Smooth muscle cell (in vitro differentiated cells): ENCODE data around the gene CYB5R4. TPM values are rescaled to one million over a fixed set of nuclear protein-coding genes. Genes with fewer than 3 reads are reported as not detected.

Experiments used
- DNase-seq: peaks from one replicate; lab custom pipeline; 2025; ENCODE audit not compliant: unreplicated experiment; lab: John Stamatoyannopoulos, UW
- H2AFZ ChIP-seq: fragments of 200-600 bp; sonication (generic); 2 replicates; pipeline ENCODE4 v1.6.0; 2016; ENCODE audit warnings: antibody characterized with exemption, low read depth, mild to moderate bottlenecking
- H3F3A ChIP-seq: fragments of 200-600 bp; sonication (generic); 2 replicates; pipeline ENCODE4 v1.6.0; 2017; ENCODE audit warnings: antibody characterized with exemption, low read depth
- H3K27ac ChIP-seq: fragments of 200-600 bp; sonication (generic); 2 replicates; pipeline ENCODE4 v1.5.1; 2016; ENCODE audit warnings: low read depth, mild to moderate bottlenecking
- H3K27me3 ChIP-seq: fragments of 200-600 bp; sonication (generic); 2 replicates; pipeline ENCODE4 v1.6.1; 2016; ENCODE audit warnings: low read depth, mild to moderate bottlenecking
- H3K36me3 ChIP-seq: fragments of 200-600 bp; sonication (generic); 2 replicates; pipeline ENCODE4 v1.5.1; 2016; ENCODE audit warnings: low read depth
- H3K4me1 ChIP-seq: fragments of 200-600 bp; sonication (generic); 2 replicates; pipeline ENCODE4 v1.5.1; 2016; ENCODE audit warnings: low read depth
- H3K4me2 ChIP-seq: fragments of 200-600 bp; sonication (generic); 2 replicates; pipeline ENCODE4 v1.6.0; 2016; ENCODE audit warnings: mild to moderate bottlenecking
- H3K4me3 ChIP-seq: fragments of 200-600 bp; sonication (generic); 2 replicates; pipeline ENCODE4 v1.5.1; 2016; ENCODE audit warnings: mild to moderate bottlenecking
- H3K79me2 ChIP-seq: fragments of 200-600 bp; sonication (generic); 2 replicates; pipeline ENCODE4 v1.6.0; 2016; ENCODE audit warnings: low read depth, mild to moderate bottlenecking
- H3K9ac ChIP-seq: fragments of 200-600 bp; sonication (generic); 2 replicates; pipeline ENCODE4 v1.6.0; 2016; ENCODE audit warnings: low read depth
- H3K9me3 ChIP-seq: fragments of 200-600 bp; sonication (generic); replicated peaks from 2 replicates; pipeline ENCODE4 v1.5.1; 2016; ENCODE audit warnings: low read depth
- H4K20me1 ChIP-seq: fragments of 200-600 bp; sonication (generic); 2 replicates; pipeline ENCODE4 v1.6.0; 2016; ENCODE audit warnings: low read depth
- CTCF ChIP-seq: fragments of 200-600 bp; sonication (generic); IDR thresholded peaks from 2 replicates; pipeline ENCODE4 v1.5.1; 2017; ENCODE audit warnings: borderline replicate concordance, mild to moderate bottlenecking, antibody characterized with exemption; ENCODE audit not compliant: insufficient read depth, poor library complexity, severe bottlenecking
- WGBS: methylation state at CpG from one replicate; pipeline ENCODE4 v1.1.7; 2016; ENCODE audit warnings: low lambda C conversion rate; 5-methylcytosine and 5-hydroxymethylcytosine counted together
- polyA plus RNA-seq: library from polyadenylated mRNA; unstranded; fragments of >200 nt; fragmentation: Nextera tagmentation; extraction: Ambion mirVana; gene quantifications from 2 replicates; pipeline ENCODE4 v1.2.1, GENCODE V29; 2016
- total RNA-seq: library from RNA; depleted of rRNA; stranded (reverse); fragments of >200 nt; gene quantifications from 2 replicates; pipeline ENCODE4 v1.2.3, GENCODE V29; 2014

The CYB5R4 gene
- total and polyA plus RNA-seq, 2 experiments from 2014 or later: 5.8 to 9.5 TPM

GRCh38 chr6:83879746-83880145 is 20.3 kb downstream of the CYB5R4 start:
- H3F3A ChIP-seq: no peaks in the 10 kb centered on the region
- H3K79me2 ChIP-seq: peaks cover 25% of the 10 kb centered on the region
- H3K27me3 ChIP-seq: no peaks in the 10 kb centered on the region
- peaks cover 32% of the 10 kb centered on the region for H4K20me1 ChIP-seq
- 90% methylated on average over 4 of the region's 4 CpGs for WGBS
- no peaks in the 10 kb centered on the region for H3K4me1 ChIP-seq
- no peak overlapping the region for H3K4me3 ChIP-seq
- H3K27ac ChIP-seq: no peak overlapping the region
- H3K4me2 ChIP-seq: no peak overlapping the region
- no peak overlapping the region for H3K9ac ChIP-seq
- H3K36me3 ChIP-seq: no peaks in the 10 kb centered on the region
- no peak for DNase-seq
- H3K9me3 ChIP-seq: no peaks in the 10 kb centered on the region
- TF ChIP-seq CTCF: no peak
- H2AFZ ChIP-seq: no peak overlapping the region

- H3K27ac ChIP-seq: no peak overlapping the region
- no peaks in the 10 kb centered on the region for H3K36me3 ChIP-seq
- peaks cover 14% of the 10 kb centered on the region for H3K79me2 ChIP-seq
- DNase-seq: no peak
- no peak overlapping the region for H2AFZ ChIP-seq
- no peak for TF ChIP-seq CTCF
- no peaks in the 10 kb centered on the region for H3F3A ChIP-seq
- 57% methylated on average over 2 of the region's 2 CpGs for WGBS
- no peaks in the 10 kb centered on the region for H3K9me3 ChIP-seq
- no peaks in the 10 kb centered on the region for H3K27me3 ChIP-seq
- H3K4me1 ChIP-seq: no peaks in the 10 kb centered on the region
- no peak overlapping the region for H3K4me2 ChIP-seq
- no peak overlapping the region for H3K4me3 ChIP-seq
- no peak overlapping the region for H3K9ac ChIP-seq
- peaks cover 39% of the 10 kb centered on the region for H4K20me1 ChIP-seq
Observed at GRCh38 chr6:83883240-83883639, 23.8 kb downstream of the CYB5R4 start.

DNA sequence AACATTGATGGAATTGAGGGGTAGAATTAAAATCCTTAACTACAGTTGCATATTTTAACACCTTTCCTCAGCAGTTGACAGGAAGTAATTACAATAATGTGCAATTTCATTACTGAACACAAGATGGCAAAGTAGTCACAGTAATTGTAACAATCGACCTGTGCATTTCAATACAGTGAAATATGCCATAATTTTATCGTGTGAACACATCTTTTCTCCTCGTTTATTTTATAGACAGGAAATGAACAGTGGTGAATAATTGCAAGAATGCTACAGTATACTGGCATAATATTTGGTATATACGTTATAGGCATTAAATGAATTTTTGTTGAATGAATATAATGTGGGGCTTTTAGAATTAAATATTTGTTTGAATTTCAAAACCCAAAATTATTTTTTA is 25.0 kb downstream of the CYB5R4 start:
- Histone ChIP-seq H4K20me1 (peaks cover 30% of the 10 kb centered on the region), H3K4me1 (no peaks in the 10 kb centered on the region), H3K9ac (no peak overlapping the region), H2AFZ (no peak overlapping the region), H3K4me3 (no peak overlapping the region), H3K79me2 (peaks cover 14% of the 10 kb centered on the region), H3K27me3 (no peaks in the 10 kb centered on the region), H3K27ac (no peak overlapping the region), H3K9me3 (no peaks in the 10 kb centered on the region), H3K36me3 (no peaks in the 10 kb centered on the region), H3F3A (no peaks in the 10 kb centered on the region), H3K4me2 (no peak overlapping the region)
- peak; percentile 70 for TF ChIP-seq CTCF
- DNase-seq: no peak
- WGBS: 42% methylated on average over 4 of the region's 4 CpGs

- Histone ChIP-seq H3K9ac (no peak overlapping the region), H3K79me2 (peaks cover 14% of the 10 kb centered on the region), H4K20me1 (peaks cover 18% of the 10 kb centered on the region), H2AFZ (no peak overlapping the region), H3F3A (no peaks in the 10 kb centered on the region), H3K36me3 (no peaks in the 10 kb centered on the region), H3K9me3 (no peaks in the 10 kb centered on the region), H3K4me2 (no peak overlapping the region), H3K27me3 (no peaks in the 10 kb centered on the region), H3K27ac (no peak overlapping the region), H3K4me3 (no peak overlapping the region), H3K4me1 (no peaks in the 10 kb centered on the region)
- no peak for TF ChIP-seq CTCF
- 98% methylated on average over 2 of the region's 2 CpGs for WGBS
- no peak for DNase-seq
Observed at GRCh38 chr6:83885984-83886383, 26.5 kb downstream of the CYB5R4 start.
